HEK293 (cell line): ENCODE results near the gene TBX15.

ENCODE experiments used
- CTCF ChIA-PET: fragments of 350-600 bp; formaldehyde crosslinking; extraction: SDS; loops from one replicate; lab custom pipeline; 2021; ENCODE audit warnings: antibody characterized with exemption; lab: Yijun Ruan, JAX
- POLR2A ChIA-PET: fragments of 300-600 bp; formaldehyde crosslinking; extraction: SDS; loops from one replicate; lab custom pipeline; 2020; ENCODE audit warnings: antibody characterized with exemption, inconsistent platforms; lab: Yijun Ruan, JAX
- H3K27ac ChIP-seq: fragments of 200-500 bp; sonication (Bioruptor generic); 2 replicates; pipeline ENCODE4 v1.5.1; 2014; ENCODE audit warnings: low read depth, low read length, control low read depth, inconsistent platforms; ENCODE audit errors: extremely low read depth
- H3K36me3 ChIP-seq, 2 experiments: fragments of 200-500 bp in 1 of 2; sonication (Bioruptor generic) in 1 of 2; 1 replicate in 1 of 2; 2 replicates in 1 of 2; pipeline ENCODE4 v1.5.1; 2014 to 2017; ENCODE audit warnings: inconsistent platforms in 2 of 2, low read length in 2 of 2; ENCODE audit not compliant: control insufficient read depth in 2 of 2, insufficient read depth in 1 of 2
- H3K4me1 ChIP-seq: fragments of 200-500 bp; sonication (Bioruptor generic); 2 replicates; pipeline ENCODE4 v1.5.1; 2014; ENCODE audit warnings: mild to moderate bottlenecking, low read length, inconsistent platforms; ENCODE audit not compliant: control insufficient read depth, insufficient read depth
- H3K4me3 ChIP-seq: 2 replicates; pipeline ENCODE4 v1.5.1; 2011; ENCODE audit warnings: low read depth, mild to moderate bottlenecking, control low read depth, low read length, moderate library complexity
- H3K9me3 ChIP-seq: fragments of 200-500 bp; sonication (Bioruptor generic); 2 replicates; pipeline ENCODE4 v1.5.1; 2014; ENCODE audit warnings: low read depth, low read length, inconsistent platforms; ENCODE audit not compliant: control insufficient read depth, insufficient read depth
- AEBP2 ChIP-seq: fragments of 450-650 bp; formaldehyde crosslinking; IDR thresholded peaks from 2 replicates; pipeline ENCODE4 v1.5.1; 2016; ENCODE audit warnings: missing biosample characterization, missing genetic modification characterization, borderline replicate concordance
- IKZF3 ChIP-seq: fragments of 450-650 bp; IDR thresholded peaks from 2 replicates; pipeline ENCODE4 v1.5.0; 2018; ENCODE audit warnings: missing biosample characterization, mild to moderate bottlenecking, missing genetic modification characterization, moderate library complexity
- PRDM2 ChIP-seq: fragments of 450-650 bp; formaldehyde crosslinking; IDR thresholded peaks from 2 replicates; pipeline ENCODE4 v1.5.1; 2016; ENCODE audit warnings: missing biosample characterization, missing genetic modification characterization, borderline replicate concordance
- ZBTB8A ChIP-seq: fragments of 450-650 bp; formaldehyde crosslinking; IDR thresholded peaks from 2 replicates; pipeline ENCODE4 v1.5.1; 2016; ENCODE audit warnings: missing biosample characterization, missing genetic modification characterization
- ZFP37 ChIP-seq: fragments of 450-650 bp; formaldehyde crosslinking; IDR thresholded peaks from 2 replicates; pipeline ENCODE4 v1.5.1; 2016; ENCODE audit warnings: missing biosample characterization, missing genetic modification characterization
- ZNF132 ChIP-seq: fragments of 450-650 bp; formaldehyde crosslinking; IDR thresholded peaks from 2 replicates; pipeline ENCODE4 v1.5.1; 2017; ENCODE audit warnings: missing biosample characterization, missing genetic modification characterization, borderline replicate concordance
- ZNF140 ChIP-seq: fragments of 450-650 bp; formaldehyde crosslinking; IDR thresholded peaks from 2 replicates; pipeline ENCODE4 v1.5.1; 2016; ENCODE audit warnings: missing biosample characterization, missing genetic modification characterization
- ZNF18 ChIP-seq: fragments of 450-650 bp; formaldehyde crosslinking; IDR thresholded peaks from 2 replicates; pipeline ENCODE4 v1.5.1; 2016; ENCODE audit warnings: missing biosample characterization, missing genetic modification characterization
- ZNF521 ChIP-seq: fragments of 450-650 bp; formaldehyde crosslinking; IDR thresholded peaks from 2 replicates; pipeline ENCODE4 v1.5.1; 2017; ENCODE audit warnings: missing biosample characterization, mild to moderate bottlenecking, missing genetic modification characterization
- ZNF621 ChIP-seq: fragments of 450-650 bp; formaldehyde crosslinking; IDR thresholded peaks from 2 replicates; pipeline ENCODE4 v1.5.1; 2017; ENCODE audit warnings: missing biosample characterization, missing genetic modification characterization
- TF ChIP-seq, protein P1 (sequence below): sonication (generic); formaldehyde crosslinking; IDR thresholded peaks from 2 replicates; pipeline ENCODE4 v1.8.1; 2022; ENCODE audit warnings: mild to moderate bottlenecking, moderate library complexity, missing genetic modification reagents
- TF ChIP-seq, protein P2 (sequence below): fragments of 450-650 bp; IDR thresholded peaks from 2 replicates; pipeline ENCODE4 v1.5.1; 2018; ENCODE audit warnings: missing biosample characterization, mild to moderate bottlenecking, missing genetic modification characterization

TBX15 gene

GRCh38 chr1:118984086-118984721 lies 3.9 kb downstream of the TBX15 start:
- no peak overlapping the region for H3K27ac ChIP-seq
- no peaks in the 10 kb centered on the region for H3K4me1 ChIP-seq
- no peak overlapping the region for H3K4me3 ChIP-seq
- no peak for TF ChIP-seq ZNF18 (tag by site-specific recombination)
- TF ChIP-seq IKZF3 (tag by site-specific recombination), result no peak
- no peak for TF ChIP-seq ZBTB8A (tag by site-specific recombination)
- TF ChIP-seq, protein P1, sequence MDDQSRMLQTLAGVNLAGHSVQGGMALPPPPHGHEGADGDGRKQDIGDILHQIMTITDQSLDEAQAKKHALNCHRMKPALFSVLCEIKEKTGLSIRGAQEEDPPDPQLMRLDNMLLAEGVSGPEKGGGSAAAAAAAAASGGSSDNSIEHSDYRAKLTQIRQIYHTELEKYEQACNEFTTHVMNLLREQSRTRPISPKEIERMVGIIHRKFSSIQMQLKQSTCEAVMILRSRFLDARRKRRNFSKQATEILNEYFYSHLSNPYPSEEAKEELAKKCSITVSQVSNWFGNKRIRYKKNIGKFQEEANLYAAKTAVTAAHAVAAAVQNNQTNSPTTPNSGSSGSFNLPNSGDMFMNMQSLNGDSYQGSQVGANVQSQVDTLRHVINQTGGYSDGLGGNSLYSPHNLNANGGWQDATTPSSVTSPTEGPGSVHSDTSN (CRISPR knock-in tag), result no peak
- no peak for TF ChIP-seq PRDM2 (tag by site-specific recombination)
- TF ChIP-seq ZNF132 (tag by site-specific recombination), result no peak
- TF ChIP-seq, protein P2, sequence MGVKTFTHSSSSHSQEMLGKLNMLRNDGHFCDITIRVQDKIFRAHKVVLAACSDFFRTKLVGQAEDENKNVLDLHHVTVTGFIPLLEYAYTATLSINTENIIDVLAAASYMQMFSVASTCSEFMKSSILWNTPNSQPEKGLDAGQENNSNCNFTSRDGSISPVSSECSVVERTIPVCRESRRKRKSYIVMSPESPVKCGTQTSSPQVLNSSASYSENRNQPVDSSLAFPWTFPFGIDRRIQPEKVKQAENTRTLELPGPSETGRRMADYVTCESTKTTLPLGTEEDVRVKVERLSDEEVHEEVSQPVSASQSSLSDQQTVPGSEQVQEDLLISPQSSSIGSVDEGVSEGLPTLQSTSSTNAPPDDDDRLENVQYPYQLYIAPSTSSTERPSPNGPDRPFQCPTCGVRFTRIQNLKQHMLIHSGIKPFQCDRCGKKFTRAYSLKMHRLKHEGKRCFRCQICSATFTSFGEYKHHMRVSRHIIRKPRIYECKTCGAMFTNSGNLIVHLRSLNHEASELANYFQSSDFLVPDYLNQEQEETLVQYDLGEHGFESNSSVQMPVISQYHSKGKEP (tag by site-specific recombination), result no peak
- no peak for TF ChIP-seq ZNF521 (tag by site-specific recombination)
- no peak for TF ChIP-seq ZNF140 (tag by site-specific recombination)
- TF ChIP-seq ZFP37, result no peak
- TF ChIP-seq AEBP2 (tag by site-specific recombination), result no peak
- no peak for TF ChIP-seq ZNF621
- ChIA-PET CTCF (interaction anchor here (0.7 kb wide), 1 partner anchor 281 kb away, joined by 3 read pairs; no protein-coding TSS in a partner anchor), POLR2A (no interaction called here)
- H3K9me3 ChIP-seq, result no peaks in the 10 kb centered on the region
- no peaks in the 10 kb centered on the region for H3K36me3 ChIP-seq
